Epithelial cell of proximal tubule (primary cell): Measurements from ENCODE around the gene SERPINA10. TPM values are rescaled to one million over a fixed set of nuclear protein-coding genes. Genes with fewer than 3 reads are reported as not detected.

Experiments
- DNase-seq: peaks from one replicate; pipeline ENCODE4 v3.0.0-alpha.2; 2011; ENCODE audit warnings: low read depth
- H3K4me3 ChIP-seq: 2 replicates; pipeline ENCODE4 v1.5.1; 2011; ENCODE audit warnings: low read depth, mild to moderate bottlenecking, low read length
- CTCF ChIP-seq: conservative IDR thresholded peaks from 2 replicates; pipeline ENCODE4 v1.5.1; 2012; ENCODE audit warnings: low read depth, mild to moderate bottlenecking, low read length
- total RNA-seq: library from RNA; depleted of rRNA; stranded (reverse); fragments of >200 nt; gene quantifications from 2 replicates; pipeline ENCODE4 v1.2.3, GENCODE V29; 2015

SERPINA10 gene
- total RNA-seq, 1 donor from 2014 or later: not detected

GRCh38 chr14:94334872-94335271 is 41.8 kb upstream of the SERPINA10 start:
- no peak for DNase-seq
- no peak for TF ChIP-seq CTCF
- no peak overlapping the region for H3K4me3 ChIP-seq

- no peak for DNase-seq
- no peak for TF ChIP-seq CTCF
- no peak overlapping the region for H3K4me3 ChIP-seq
Measured at GRCh38 chr14:94332587-94332986, 39.5 kb upstream of the SERPINA10 start.

GRCh38 chr14:94332063-94332583 is 39.1 kb upstream of the SERPINA10 start:
- no peak for DNase-seq
- TF ChIP-seq CTCF: no peak
- H3K4me3 ChIP-seq: no peak overlapping the region

DNA sequence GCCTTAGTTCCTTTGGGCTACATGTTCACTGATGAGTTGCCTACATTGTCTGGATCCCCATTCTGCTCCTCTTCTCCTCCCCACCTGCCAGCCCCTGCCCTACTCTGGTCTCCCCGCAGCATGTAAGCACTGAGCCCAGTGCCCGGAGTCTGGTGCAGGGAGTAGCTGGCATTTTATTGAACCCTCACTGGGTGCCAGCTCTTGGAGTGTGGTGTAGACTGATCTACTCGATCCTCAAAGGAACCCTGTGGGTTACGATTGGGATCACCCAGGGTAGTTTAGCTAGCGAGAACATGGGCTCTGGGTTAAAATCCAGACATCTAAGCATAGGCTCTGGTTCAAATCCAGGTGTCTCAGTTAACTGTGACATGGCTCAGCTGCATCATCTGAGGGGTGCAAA is 38.4 kb upstream of the SERPINA10 start:
- no peak for TF ChIP-seq CTCF

DNA sequence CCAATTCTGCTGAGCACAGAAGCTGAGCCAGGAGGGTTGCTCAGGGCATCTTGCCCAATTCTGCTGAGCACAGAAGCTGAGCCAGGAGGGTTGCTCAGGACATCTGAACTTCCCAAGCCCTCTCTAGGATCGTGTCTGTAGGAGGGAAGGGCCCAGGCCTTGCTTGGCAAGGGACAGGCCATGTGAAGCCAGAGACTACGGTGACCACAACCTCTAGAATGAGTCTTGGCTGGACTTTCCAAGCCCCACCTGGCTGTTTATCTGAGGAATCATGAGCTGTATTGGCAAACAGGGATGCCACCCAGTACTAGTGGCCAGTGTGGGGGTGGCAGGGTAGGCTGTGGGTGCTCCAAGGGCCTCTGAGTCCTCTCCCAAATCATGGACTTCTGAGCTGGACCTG is 37.8 kb upstream of the SERPINA10 start:
- no peak overlapping the region for H3K4me3 ChIP-seq
- no peak for DNase-seq
- TF ChIP-seq CTCF: no peak

More for the DNA sequence above, 38.4 kb upstream of the SERPINA10 start:
- no peak overlapping the region for H3K4me3 ChIP-seq
- no peak for DNase-seq

GRCh38 chr14:94330432-94330831 is 37.4 kb upstream of the SERPINA10 start:
- no peak for DNase-seq
- TF ChIP-seq CTCF: no peak
- H3K4me3 ChIP-seq: no peak overlapping the region

- no peak for DNase-seq
- no peak for TF ChIP-seq CTCF
- H3K4me3 ChIP-seq: no peak overlapping the region
Measured at GRCh38 chr14:94329857-94330256, 36.8 kb upstream of the SERPINA10 start.
